HepG2 (cell line): ENCODE data around the gene TM2D3. TPM values are rescaled to one million over a fixed set of nuclear protein-coding genes. Genes with fewer than 3 reads are reported as not detected.

Source experiments
- AHR ChIP-seq: IDR thresholded peaks from 2 replicates; pipeline ENCODE4 v1.6.1; 2018; ENCODE audit warnings: missing genetic modification reagents, missing compliant biosample characterization
- CENPBD1 ChIP-seq: sonication (generic); formaldehyde crosslinking; IDR thresholded peaks from 2 replicates; pipeline ENCODE4 v1.8.0; 2022; ENCODE audit warnings: missing genetic modification reagents, low read depth, mild to moderate bottlenecking, borderline replicate concordance
- FLYWCH1 ChIP-seq: sonication (generic); formaldehyde crosslinking; IDR thresholded peaks from 2 replicates; pipeline ENCODE4 v1.8.1; 2023; ENCODE audit warnings: mild to moderate bottlenecking, missing genetic modification reagents
- FOXK1 ChIP-seq: sonication (generic); formaldehyde crosslinking; IDR thresholded peaks from 2 replicates; pipeline ENCODE4 v1.4.0; 2020; ENCODE audit warnings: low read depth, missing genetic modification reagents, borderline replicate concordance
- FOXO4 ChIP-seq: sonication (generic); formaldehyde crosslinking; conservative IDR thresholded peaks from 2 replicates; pipeline ENCODE4 v1.8.1; 2023; ENCODE audit warnings: missing genetic modification reagents
- HNRNPK ChIP-seq: fragments of 200-400 bp; formaldehyde crosslinking; IDR thresholded peaks from 2 replicates; pipeline ENCODE4 v1.6.1; 2018; ENCODE audit warnings: low read length, low read depth, moderate library complexity, mild to moderate bottlenecking; ENCODE audit not compliant: poor library complexity, severe bottlenecking
- KDM1A ChIP-seq: IDR thresholded peaks from 2 replicates; pipeline ENCODE4 v1.6.1; 2016; ENCODE audit warnings: missing compliant biosample characterization
- KLF12 ChIP-seq: sonication (generic); formaldehyde crosslinking; IDR thresholded peaks from 2 replicates; pipeline ENCODE4 v1.4.0; 2020; ENCODE audit warnings: missing genetic modification reagents, borderline replicate concordance
- MAFK ChIP-seq, 2 experiments: IDR thresholded peaks in 1 of 2; conservative IDR thresholded peaks in 1 of 2; 2 replicates each; pipeline ENCODE4 v1.6.1; 2011; ENCODE audit warnings: improper control_type of control experiment in 2 of 2, low read length in 2 of 2
- MAX ChIP-seq: IDR thresholded peaks from 2 replicates; pipeline ENCODE4 v1.6.1; 2012; ENCODE audit warnings: inconsistent platforms
- MXD4 ChIP-seq: IDR thresholded peaks from 2 replicates; pipeline ENCODE4 v1.6.1; 2016; ENCODE audit warnings: mild to moderate bottlenecking, missing biosample characterization, missing genetic modification reagents
- REPIN1 ChIP-seq: sonication (generic); formaldehyde crosslinking; IDR thresholded peaks from 2 replicates; pipeline ENCODE4 v1.8.0; 2022; ENCODE audit warnings: missing genetic modification reagents, low read depth, mild to moderate bottlenecking, borderline replicate concordance
- SRY ChIP-seq: sonication (generic); formaldehyde crosslinking; IDR thresholded peaks from 2 replicates; pipeline ENCODE4 v1.8.0; 2022; ENCODE audit warnings: mild to moderate bottlenecking, missing genetic modification reagents
- TBL1XR1 ChIP-seq: fragments of 150-350 bp; IDR thresholded peaks from 2 replicates; pipeline ENCODE4 v1.6.1; 2014; ENCODE audit warnings: borderline replicate concordance, low read length; ENCODE audit not compliant: partially characterized antibody
- TEAD2 ChIP-seq: sonication (generic); formaldehyde crosslinking; IDR thresholded peaks from 2 replicates; pipeline ENCODE4 v1.9.0; 2021; ENCODE audit warnings: missing genetic modification reagents
- TSC22D2 ChIP-seq: sonication (generic); formaldehyde crosslinking; IDR thresholded peaks from 2 replicates; pipeline ENCODE4 v1.5.1; 2020; ENCODE audit warnings: missing genetic modification reagents, mild to moderate bottlenecking, borderline replicate concordance
- U2AF2 ChIP-seq: fragments of 200-400 bp; formaldehyde crosslinking; IDR thresholded peaks from 2 replicates; pipeline ENCODE4 v1.6.1; 2017; ENCODE audit warnings: low read depth, mild to moderate bottlenecking, low read length
- ZBTB38 ChIP-seq: sonication (generic); formaldehyde crosslinking; IDR thresholded peaks from 2 replicates; pipeline ENCODE4 v1.5.1; 2020; ENCODE audit warnings: mild to moderate bottlenecking, missing genetic modification reagents
- ZNF12 ChIP-seq: sonication (generic); formaldehyde crosslinking; IDR thresholded peaks from 2 replicates; pipeline ENCODE4 v1.5.0; 2020; ENCODE audit warnings: missing genetic modification reagents
- ZNF33A ChIP-seq: sonication (generic); formaldehyde crosslinking; IDR thresholded peaks from 2 replicates; pipeline ENCODE4 v1.5.1; 2020; ENCODE audit warnings: missing genetic modification reagents, mild to moderate bottlenecking, moderate library complexity, borderline replicate concordance
- ZNF850 ChIP-seq: sonication (generic); formaldehyde crosslinking; conservative IDR thresholded peaks from 2 replicates; pipeline ENCODE4 v1.9.0; 2021; ENCODE audit warnings: mild to moderate bottlenecking, missing genetic modification reagents
- polyA plus RNA-seq, 8 experiments: library from polyadenylated mRNA; depleted of rRNA in 3 of 8; stranded (reverse) in 7 of 8; unstranded in 1 of 8; fragments of >200 nt; fragmentation: Illumina TruSeq in 4 of 8; extraction: Trizol in 4 of 8; gene quantifications; 2 replicates each; pipeline versions ENCODE4 v1.2.1 to v1.2.3, GENCODE V29; 2011 to 2016; ENCODE audit warnings: low read depth in 4 of 8, missing spikeins in 1 of 8, mixed read lengths in 1 of 8; ENCODE audit not compliant: insufficient read depth in 1 of 8
- total RNA-seq, 5 experiments: library from RNA; depleted of rRNA; stranded (reverse); fragments of >200 nt; fragmentation: Illumina TruSeq; extraction: Trizol; gene quantifications; 2 replicates each; pipeline ENCODE4 v1.2.3, GENCODE V29; 2016; ENCODE audit warnings: low read depth in 1 of 5
- TF ChIP-seq, protein P1 (sequence below): sonication (generic); formaldehyde crosslinking; IDR thresholded peaks from 2 replicates; pipeline ENCODE4 v1.8.0; 2022; ENCODE audit warnings: mild to moderate bottlenecking, missing genetic modification reagents, moderate library complexity
- TF ChIP-seq, protein P2 (sequence below): sonication (generic); formaldehyde crosslinking; IDR thresholded peaks from 2 replicates; pipeline ENCODE4 v1.4.0; 2020; ENCODE audit warnings: missing genetic modification reagents

The TM2D3 gene
- total and polyA plus RNA-seq, 2 of the 13 experiments (the other 11 are each of a cell fraction or from before 2014, with no cell fraction given) = 31.1 to 72.7 TPM

DNA sequence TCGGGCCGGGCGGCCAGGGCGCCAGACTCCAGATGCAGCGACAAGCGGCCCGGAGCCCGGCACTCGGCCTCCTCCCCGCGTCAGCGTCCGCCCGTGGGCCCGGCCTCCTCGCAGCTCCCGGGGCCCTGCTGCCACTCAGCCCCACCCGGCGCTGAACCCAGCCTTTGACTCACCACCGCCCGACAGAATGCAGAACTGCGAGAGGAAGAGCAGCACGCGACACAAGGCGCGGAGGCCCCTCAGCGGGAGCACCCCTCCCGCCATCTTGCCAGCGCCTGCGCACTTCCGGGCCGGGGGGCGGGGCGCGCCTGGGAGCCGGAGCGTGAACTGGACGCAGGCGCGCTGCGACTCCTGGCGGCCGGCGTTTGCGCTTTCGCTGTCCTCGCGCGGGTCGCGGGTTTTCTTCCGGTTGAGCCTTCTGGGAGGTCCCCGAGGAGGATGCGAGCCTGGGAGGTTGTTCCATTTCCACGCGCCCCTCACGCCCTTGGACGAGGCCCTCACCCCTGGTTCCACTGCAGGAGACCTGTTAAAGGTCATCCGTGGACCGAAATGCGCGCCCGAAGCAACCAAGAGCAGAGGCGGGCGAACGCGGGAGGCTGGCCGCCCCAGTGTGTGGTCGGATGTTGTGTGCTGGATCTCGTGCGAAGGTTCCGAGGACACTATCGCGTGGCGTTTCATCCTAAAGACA lies at the start of gene TM2D3 (continued):
- TF ChIP-seq MAX (peak; percentile 90), TBL1XR1 (no peak), TSC22D2 (CRISPR knock-in tag) (peak; percentile 91), ZNF12 (CRISPR knock-in tag) (no peak), ZBTB38 (CRISPR knock-in tag) (peak; percentile 78; the same call in 1 of the 2 replicates), MAFK (conservative IDR thresholded peaks at IDR 0.05 in 1 of 2, IDR thresholded peaks at IDR 0.05 in 1 of 2; ENCODE audit: low read length in 2 of 2) (no peak), KLF12 (CRISPR knock-in tag) (0 out of 2 replicates have a peak, but pooled peaks have one; percentile 74), AHR (peak; percentile 50; the same call in 1 of the 2 replicates), HNRNPK (no peak), ZNF33A (CRISPR knock-in tag) (no peak), MXD4 (CRISPR knock-in tag) (peak; percentile 95), FLYWCH1 (CRISPR knock-in tag) (peak; percentile 86; the same call in 1 of the 2 replicates), U2AF2 (no peak), KDM1A (CRISPR knock-in tag) (0 out of 2 replicates have a peak, but pooled peaks have one; percentile 6), REPIN1 (CRISPR knock-in tag) (peak; percentile 82), FOXK1 (CRISPR knock-in tag) (peak; percentile 59; the same call in 1 of the 2 replicates), CENPBD1 (CRISPR knock-in tag) (peak; percentile 56; the same call in 1 of the 2 replicates), TEAD2 (CRISPR knock-in tag) (no peak), SRY (CRISPR knock-in tag) (peak; percentile 66; the same call in 1 of the 2 replicates), ZNF850 (CRISPR knock-in tag) (0 out of 2 replicates have a peak, but pooled peaks have one; percentile 69), FOXO4 (no peak)
- TF ChIP-seq, protein P1, sequence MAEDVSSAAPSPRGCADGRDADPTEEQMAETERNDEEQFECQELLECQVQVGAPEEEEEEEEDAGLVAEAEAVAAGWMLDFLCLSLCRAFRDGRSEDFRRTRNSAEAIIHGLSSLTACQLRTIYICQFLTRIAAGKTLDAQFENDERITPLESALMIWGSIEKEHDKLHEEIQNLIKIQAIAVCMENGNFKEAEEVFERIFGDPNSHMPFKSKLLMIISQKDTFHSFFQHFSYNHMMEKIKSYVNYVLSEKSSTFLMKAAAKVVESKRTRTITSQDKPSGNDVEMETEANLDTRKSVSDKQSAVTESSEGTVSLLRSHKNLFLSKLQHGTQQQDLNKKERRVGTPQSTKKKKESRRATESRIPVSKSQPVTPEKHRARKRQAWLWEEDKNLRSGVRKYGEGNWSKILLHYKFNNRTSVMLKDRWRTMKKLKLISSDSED (CRISPR knock-in tag) = peak; percentile 20; the same call in 1 of the 2 replicates
- TF ChIP-seq, protein P2, sequence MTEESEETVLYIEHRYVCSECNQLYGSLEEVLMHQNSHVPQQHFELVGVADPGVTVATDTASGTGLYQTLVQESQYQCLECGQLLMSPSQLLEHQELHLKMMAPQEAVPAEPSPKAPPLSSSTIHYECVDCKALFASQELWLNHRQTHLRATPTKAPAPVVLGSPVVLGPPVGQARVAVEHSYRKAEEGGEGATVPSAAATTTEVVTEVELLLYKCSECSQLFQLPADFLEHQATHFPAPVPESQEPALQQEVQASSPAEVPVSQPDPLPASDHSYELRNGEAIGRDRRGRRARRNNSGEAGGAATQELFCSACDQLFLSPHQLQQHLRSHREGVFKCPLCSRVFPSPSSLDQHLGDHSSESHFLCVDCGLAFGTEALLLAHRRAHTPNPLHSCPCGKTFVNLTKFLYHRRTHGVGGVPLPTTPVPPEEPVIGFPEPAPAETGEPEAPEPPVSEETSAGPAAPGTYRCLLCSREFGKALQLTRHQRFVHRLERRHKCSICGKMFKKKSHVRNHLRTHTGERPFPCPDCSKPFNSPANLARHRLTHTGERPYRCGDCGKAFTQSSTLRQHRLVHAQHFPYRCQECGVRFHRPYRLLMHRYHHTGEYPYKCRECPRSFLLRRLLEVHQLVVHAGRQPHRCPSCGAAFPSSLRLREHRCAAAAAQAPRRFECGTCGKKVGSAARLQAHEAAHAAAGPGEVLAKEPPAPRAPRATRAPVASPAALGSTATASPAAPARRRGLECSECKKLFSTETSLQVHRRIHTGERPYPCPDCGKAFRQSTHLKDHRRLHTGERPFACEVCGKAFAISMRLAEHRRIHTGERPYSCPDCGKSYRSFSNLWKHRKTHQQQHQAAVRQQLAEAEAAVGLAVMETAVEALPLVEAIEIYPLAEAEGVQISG (CRISPR knock-in tag) = peak; percentile 84
